ENCODE measurements around the gene EXT2.

- no peak for TF ChIP-seq CTCF (conservative IDR thresholded peaks at IDR 0.05)
- no peak for TF ChIP-seq ZFX (IDR thresholded peaks at IDR 0.05)
These were observed 16.1 kb upstream of the EXT2 start for GRCh38 chr11:44079376-44079775.

All from C4-2B (cell line).